SK-N-MC (cell line): Measurements from ENCODE around the gene FGFBP3.

ENCODE experiments used
- EZH2 ChIP-seq: fragments of 200-600 bp; sonication (generic); IDR thresholded peaks from one replicate; pipeline ENCODE4 v1.6.1; 2017; ENCODE audit warnings: antibody characterized with exemption
- FOXP2 ChIP-seq: optimal IDR thresholded peaks from 2 replicates; pipeline ENCODE3; 2011; ENCODE audit warnings: mild to moderate bottlenecking, moderate library complexity; ENCODE audit not compliant: insufficient read depth; ENCODE audit errors: extremely low read length, control extremely low read depth
- POLR2AphosphoS5 ChIP-seq: IDR thresholded peaks from 2 replicates; pipeline ENCODE4 v1.6.1; 2012; ENCODE audit warnings: mild to moderate bottlenecking, low read depth, low read length, borderline replicate concordance

DNA sequence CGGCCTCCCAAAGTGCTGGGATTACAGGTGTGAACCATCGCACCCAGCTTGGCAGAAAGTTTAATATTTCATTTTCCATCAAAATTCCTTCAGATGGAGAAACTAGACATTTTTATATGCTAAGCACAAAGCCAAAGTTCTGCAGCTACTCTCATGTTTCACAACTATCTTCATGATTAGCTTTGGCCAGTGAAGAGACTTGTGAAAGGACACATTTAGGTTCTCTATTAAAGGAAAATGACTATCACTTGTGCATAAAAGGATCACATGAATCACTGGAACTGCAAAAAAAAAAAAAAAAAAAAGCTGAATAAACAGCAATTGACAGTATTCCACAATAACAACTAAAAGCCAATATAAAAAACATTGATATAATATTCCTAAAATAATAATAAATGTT is 16.2 kb downstream of the FGFBP3 start:
- no peak for TF ChIP-seq EZH2
- no peak for TF ChIP-seq POLR2AphosphoS5
- no peak for TF ChIP-seq FOXP2
